GM19238 (cell line): Measurements from ENCODE around the gene MX2.

Experiments used
- DNase-seq: peaks from one replicate; pipeline ENCODE4 v3.0.0; 2011; ENCODE audit warnings: low spot score; ENCODE audit not compliant: insufficient read length

The MX2 gene

DNA sequence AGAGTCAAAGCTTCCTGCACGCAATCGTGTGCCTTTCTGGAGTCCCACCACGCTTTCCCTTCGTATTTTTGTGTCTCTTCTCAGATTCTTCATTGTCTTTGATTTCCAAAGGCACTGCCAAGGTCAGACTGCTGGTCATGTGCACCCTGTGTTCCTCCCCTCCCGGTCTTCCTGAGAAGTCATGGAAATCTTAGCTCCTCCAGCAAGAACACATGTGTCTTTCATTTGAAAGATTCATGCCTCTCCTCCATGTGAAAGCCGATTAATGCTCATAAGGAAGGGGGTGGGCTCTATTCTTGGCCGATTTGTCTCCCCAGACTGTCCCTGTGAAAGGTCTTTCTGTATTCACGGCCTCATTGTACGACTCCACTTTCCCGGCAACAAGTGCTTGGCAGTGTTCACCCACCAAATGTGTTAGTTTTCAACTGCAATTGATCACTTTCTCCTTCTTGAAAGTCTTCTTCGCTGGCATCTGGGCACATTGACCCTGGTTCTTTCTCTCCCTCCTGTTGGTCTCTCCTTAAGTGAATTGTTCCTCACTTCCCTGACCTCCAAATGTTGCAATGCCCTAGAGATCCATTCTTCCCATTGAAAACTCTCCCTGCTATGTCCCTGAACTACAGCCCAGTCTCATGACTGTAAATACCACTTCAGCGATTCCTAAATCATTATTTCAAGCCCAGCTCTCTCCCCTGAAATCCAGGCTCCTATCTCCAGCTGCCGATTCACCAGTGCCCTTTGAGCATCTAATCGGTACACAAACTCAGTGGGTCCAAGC lies 25.4 kb downstream of the MX2 start:
- DNase-seq = no peak

DNA sequence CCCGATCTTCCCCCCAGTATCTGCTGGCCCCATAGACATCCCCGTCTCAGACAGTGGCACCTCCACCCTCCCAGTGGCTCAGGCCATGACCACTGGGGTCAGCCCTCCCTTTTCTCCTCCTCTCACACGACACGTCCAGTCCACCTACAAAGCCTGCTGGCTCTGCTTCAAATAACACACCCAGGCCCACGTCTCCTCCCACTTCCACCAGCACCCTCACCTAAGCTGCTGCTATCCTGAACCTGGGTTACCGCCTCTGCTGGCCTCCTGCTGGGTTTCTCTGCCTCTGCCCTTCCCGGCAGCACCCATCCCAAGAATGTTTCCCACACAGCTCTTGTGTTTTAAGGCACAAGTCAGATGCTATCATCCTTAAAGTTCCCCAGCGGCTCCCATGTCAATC lies 26.0 kb downstream of the MX2 start:
- DNase-seq = no peak

DNA sequence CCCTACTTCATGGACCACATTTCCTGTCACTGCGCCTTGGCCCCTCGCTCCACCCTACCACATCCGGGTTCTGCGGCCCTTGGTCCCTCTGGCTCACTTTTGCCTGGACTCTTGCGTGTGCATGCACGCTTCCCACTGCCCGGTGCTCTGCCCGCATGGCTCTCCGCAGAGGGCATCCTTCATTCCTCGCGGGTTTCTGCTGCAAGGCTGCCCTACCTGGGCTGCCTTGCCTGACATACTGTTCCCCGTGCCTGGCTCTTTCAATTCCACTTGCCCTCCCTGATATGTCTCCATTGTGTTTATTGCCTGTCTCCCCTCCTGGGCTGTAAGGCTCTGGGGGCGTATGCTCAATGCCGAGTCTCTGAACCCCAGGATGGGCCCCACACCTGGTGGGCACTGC lies 26.4 kb downstream of the MX2 start:
- no peak for DNase-seq

DNA sequence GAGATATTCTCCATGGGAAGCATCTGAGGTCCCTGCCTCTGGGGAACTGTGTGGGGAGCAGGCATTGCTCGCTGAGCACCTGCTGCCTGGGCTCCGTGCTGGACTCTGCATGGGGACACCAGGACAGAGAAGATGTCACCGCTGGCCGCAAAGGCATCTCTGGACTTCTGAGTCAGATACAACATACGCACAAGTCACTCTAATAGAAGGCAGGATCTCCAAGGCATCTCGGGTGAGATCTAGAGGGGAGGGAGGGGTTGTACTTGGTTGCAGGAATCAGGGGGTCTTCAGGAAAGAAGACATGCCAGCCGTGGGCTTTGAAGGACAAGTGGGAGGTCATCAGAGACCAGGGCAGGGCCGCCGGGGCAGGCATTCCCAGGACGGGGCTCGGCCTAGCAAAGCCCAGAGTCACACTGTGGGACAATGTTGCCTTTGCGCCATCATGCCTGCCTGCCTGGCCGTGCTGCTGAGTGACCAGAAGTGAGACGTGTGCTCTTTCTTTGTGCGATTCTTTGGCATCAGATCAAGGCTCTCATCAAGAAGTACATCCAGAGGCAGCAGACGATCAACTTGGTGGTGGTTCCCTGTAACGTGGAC lies 28.3 kb downstream of the MX2 start:
- DNase-seq = no peak

DNA sequence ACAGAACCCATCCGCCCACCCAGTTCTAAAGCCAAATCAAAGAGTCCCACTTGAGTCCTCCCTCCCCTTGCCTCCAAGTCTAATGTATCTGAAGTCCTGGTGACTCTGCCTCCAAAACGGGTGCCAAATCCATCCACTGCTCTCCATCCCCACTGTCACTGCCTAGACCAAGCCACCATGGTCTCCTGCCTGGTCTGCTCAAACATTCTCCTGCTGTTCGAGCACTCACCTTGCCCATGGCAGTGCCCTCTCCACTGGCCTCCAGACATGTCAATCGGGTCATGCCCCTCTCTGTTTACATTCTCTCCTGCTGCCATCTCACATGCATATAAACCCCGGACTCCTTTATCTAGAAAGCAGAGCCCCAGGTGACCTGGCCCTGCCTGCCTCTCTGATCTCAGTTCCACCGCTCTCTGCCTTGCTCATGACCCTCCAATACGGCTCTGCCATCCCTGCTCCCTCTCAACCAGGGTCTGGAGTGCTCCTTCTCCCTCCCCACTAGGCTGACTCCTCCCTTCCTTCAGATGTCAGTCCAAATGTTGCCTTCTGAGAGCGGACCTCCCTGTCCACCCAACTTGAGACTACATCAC lies 32.1 kb downstream of the MX2 start:
- no peak for DNase-seq

DNA sequence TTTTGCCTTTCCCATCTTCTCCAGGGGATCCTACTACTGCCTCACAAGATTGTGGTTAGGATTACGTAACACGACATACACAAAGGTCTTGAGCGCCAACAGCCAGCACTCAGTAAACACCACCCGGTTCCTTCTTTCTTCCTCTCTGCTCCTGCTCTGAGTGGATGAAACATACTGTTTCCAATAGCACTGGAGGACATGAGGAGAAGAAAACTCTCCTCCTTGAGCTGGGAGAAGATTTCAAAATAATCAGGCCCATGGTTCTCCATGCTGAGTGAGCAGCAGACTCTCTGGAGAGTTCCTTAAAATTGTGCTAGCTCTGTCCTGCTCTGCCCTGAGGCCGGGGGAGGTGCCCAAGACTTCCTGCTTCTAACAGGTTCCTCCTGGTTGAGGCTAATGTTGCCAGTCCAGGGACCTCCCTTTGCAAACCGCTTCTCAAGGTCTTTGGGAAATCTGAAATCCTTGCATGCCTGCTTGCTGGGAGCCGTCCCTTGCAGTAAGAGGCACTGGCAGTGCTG lies 34.8 kb downstream of the MX2 start:
- DNase-seq = no peak

DNA sequence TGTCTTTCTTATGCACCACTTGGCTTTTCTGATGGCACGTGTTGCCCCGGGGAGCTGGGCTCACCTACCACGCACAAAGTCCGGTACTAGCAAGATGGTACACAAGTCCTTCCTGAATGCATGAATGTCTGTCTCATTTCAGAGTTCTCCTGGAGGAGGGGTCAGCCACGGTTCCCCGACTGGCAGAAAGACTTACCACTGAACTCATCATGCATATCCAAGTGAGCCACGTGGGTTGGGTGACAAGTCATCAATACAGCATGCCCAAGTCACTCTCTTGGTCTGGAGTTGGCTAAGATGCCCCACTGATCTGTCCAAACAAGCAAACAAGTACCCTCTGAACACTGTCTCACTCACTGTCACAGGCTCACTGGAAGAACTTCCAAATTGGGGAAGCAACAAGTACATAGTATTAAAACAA lies 35.7 kb downstream of the MX2 start:
- DNase-seq = no peak

DNA sequence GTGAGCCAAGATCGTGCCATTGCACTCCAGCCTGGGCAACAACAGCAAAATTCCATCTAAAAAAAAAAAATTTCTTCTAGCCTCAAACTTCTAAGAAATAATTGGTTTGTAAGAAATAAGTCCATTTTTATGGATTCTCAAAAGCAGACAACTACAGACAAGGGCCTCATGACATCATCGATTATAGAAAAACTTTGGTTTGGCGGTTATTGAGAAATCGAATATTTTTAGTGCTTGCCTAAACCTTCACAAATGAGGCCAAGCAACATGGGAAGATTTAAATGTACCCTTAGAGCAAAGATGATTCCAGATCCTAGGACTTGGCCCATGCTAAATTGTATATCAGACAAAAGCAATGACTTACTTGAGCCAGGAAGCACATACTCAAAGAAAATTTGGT lies 36.4 kb downstream of the MX2 start:
- DNase-seq = no peak

DNA sequence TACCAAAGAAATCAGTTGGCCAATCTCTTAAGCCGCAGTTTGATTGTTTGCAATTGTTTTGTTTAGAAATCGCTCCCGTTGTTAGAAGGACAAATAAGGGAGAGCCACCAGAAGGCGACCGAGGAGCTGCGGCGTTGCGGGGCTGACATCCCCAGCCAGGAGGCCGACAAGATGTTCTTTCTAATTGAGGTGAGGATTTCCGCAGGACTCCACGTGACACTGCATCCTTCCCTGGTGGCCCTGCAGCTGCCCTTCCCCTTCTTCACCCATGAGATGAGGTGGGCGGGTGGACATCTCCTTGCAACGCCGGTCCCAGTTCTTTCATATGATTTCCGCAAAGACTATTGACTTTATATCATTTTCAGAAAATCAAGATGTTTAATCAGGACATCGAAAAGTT lies 37.0 kb downstream of the MX2 start:
- DNase-seq = no peak

DNA sequence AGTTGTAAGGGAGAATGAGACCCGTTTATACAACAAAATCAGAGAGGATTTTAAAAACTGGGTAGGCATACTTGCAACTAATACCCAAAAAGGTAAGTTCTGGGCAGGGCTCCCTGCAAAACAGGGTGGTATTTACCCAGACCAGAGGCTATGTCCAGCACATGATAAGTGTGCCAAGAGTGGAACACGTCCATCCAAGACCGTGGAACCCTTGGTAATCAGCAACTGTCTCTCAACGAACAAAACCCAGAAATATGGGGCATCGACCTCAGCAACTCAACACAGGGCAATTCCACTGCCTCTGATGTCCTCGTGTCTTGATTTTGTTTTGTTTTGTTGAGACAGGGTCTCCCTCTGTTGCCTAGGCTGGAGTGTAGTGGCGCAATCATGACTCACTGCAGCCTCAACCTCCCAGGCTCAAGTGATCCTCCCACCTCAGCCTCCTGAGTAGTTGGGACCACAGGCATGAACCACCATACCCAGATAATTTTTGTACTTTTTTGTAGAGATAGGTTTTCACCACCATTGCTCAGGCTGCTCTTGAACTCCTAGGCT lies 37.5 kb downstream of the MX2 start:
- no peak for DNase-seq

DNA sequence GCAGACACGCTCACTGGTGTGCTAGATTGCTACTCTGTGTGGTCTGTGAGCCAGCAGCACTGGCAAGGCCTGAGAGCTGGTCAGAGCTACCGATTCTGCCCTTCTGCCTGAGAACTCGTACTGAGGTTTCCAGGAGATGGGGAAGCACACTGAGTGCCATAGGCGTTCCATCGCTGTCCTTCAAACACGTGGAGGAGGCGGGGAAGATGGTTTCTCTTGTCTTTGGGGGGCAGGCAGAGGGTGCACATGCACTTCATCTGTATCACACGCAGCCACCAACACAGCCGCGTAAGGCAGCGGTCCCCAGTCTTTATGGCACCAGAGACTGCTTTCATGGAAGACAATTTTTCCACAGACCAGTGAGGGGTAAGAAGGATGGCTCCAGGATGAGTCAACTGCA lies 40.4 kb downstream of the MX2 start:
- no peak for DNase-seq

DNA sequence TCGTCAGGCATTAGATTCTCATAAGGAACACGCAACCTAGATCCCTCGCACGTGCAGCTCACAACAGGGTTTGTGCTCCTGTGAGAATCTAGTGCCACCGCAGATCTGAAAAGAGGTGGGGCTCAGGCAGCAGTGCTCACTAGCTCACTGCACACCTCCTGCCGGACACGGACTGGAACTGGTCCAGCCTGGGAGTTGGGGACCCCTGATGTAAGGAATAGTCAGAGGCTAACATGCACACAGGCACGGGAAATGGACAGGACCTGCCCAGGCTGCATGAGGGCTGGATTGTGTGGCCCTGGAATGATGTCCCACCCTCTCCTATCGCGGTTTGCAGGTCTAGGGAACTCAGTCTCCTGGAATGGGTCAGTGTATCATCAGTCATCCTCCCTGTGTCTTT lies 41.0 kb downstream of the MX2 start:
- DNase-seq = no peak

DNA sequence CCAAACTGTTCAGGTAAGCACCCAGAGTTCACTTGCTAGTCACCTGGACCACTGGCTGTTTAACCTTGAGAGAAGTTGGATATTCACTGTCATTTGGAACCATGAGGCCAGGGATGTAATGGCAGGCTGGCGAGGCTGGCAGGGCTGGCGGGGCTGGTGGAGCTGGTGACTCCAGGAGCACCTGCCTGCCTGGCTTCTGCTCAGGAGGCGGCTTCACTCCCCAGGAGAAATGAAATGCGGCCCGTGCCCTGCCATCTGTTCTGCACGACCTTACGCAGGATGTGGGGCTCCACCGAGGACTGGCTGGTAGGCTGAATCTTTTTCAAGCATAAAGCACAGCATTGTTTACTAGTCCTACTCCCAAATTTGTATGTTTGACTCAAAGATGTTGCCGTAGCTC lies 41.5 kb downstream of the MX2 start:
- no peak for DNase-seq

DNA sequence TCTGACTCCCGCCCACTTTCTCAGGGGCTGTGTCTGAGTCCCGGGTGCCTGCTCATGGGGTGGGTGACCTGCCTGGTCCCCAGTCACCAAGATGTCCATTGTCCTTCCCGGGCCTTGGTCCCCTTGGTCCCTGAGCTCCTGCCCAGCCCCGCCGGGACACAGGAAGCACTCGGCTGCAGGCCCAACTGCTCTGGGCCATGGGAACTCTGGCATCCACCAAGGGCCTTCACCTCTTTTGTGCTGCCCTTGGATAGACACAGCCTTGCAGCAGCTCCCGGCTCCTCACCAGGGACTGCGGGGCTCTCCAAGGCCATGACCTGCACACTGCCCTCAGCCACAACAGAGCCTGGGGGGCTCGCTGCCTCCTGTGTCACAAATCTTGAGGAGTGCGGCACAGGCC lies 42.1 kb downstream of the MX2 start:
- DNase-seq = no peak

DNA sequence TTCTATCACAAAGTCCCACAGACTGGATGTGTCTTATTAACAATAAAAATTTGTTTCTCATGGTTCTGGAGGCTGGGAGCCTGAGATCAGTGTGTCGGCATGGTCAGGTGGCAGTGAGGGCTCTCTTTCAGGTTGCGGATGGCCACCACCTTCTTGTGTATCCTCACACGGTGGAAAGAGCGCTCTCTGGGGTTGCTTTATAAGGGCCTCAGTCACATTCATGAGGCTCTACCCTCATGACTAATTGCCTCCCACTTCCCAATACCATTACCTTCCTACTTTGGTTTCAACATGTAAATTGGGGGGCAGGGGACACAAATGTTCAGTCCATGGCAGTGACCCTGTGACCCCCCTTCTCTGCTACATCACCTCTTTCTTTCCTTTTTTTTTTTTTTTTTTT lies 43.5 kb downstream of the MX2 start:
- DNase-seq = no peak

DNA sequence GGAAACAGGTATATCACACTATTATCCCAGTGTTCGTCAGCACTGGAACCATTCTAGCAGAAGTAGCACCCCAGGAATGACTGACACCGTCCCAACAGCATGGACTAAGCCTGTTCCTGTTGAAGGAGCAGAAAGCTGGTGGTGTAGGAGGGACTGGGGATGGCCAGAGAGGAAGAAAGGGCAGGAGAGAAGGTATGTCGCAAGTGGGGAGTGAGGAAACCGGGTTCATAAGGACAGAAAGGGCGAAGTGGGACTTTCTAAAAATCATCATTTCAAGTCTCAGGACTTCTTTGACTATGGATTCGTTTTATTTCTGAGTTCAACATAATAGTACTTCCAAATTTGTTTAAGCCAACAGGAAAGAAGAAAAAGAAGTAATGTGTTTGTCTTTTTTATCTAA lies 44.5 kb downstream of the MX2 start:
- DNase-seq = no peak

DNA sequence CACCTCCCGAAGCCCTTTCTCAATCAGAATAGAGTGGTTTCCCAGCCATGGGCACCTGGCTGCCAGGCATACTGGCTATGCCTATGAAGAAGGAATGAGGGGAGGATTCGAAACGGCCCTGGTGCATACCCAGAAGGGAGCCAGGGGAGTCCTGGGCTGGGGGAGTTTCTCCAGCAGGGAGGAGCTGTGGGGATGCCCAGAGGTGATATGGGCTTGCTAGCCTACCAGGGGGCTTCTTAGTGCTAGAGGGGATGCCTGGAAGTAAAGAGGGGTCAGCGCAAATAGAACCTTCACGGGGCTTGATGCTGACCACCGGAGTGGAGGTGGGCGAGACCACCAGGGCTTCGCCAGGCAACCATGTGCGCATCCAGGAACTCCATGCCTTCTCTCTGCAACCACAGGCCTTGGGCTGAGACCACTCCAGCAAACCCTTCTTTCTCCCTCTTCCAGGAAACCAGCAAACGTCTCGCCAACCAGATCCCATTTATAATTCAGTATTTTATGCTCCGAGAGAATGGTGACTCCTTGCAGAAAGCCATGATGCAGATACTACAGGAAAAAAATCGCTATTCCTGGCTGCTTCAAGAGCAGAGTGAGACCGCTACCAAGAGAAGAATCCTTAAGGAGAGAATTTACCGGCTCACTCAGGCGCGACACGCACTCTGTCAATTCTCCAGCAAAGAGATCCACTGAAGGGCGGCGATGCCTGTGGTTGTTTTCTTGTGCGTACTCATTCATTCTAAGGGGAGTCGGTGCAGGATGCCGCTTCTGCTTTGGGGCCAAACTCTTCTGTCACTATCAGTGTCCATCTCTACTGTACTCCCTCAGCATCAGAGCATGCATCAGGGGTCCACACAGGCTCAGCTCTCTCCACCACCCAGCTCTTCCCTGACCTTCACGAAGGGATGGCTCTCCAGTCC lies 46.0 kb downstream of the MX2 start:
- no peak for DNase-seq

DNA sequence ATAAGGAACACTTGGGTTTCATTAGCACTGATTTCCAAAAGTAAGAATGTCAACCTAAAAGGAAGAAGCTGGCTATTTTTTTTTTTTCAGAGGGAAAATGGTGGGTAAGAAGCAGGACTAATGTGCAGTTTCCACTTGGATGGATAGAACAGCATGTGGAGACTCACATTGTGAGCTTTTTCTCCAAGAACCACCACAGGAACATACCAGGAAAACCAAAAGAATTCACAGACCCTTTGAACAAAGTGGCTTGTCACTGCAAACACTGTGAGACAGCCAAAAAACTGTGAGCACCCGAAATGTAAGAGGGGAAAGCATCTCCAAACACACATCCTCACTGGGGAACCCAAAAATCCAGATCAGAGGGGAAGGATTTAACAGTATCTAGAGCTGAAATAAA lies 48.5 kb downstream of the MX2 start:
- DNase-seq = no peak

DNA sequence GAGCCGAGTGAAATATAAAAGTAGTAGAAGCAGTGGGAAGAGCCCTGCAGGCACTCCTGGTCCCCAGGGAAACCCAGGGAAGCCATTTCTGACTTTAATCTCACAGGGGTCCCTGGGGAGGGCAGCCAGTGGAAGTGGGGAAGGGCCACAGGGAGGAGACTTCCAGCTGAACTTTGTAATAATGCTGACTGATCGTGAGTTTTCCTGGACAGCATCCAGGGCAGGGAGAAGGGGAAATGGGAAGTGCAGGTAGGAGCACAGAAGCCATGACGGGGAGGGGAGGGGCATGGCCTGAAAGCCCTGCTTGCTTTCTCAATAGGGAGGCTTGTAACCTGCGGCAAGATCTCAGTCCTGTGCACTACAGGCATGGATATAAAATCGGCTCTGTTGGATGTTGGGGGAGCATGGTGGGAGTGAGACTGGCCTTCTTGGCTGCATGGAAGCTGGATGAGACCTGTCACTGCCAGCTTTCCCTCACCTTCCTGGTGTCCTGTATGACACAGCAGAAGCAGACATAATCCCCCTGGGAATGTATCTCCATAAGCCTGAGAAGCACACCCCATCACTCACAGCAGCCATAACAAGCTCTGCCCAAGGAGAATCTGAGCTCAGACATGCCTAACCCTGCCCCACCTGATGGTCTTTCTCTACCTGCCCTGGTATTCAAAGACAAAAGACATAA lies 49.1 kb downstream of the MX2 start:
- DNase-seq = no peak

DNA sequence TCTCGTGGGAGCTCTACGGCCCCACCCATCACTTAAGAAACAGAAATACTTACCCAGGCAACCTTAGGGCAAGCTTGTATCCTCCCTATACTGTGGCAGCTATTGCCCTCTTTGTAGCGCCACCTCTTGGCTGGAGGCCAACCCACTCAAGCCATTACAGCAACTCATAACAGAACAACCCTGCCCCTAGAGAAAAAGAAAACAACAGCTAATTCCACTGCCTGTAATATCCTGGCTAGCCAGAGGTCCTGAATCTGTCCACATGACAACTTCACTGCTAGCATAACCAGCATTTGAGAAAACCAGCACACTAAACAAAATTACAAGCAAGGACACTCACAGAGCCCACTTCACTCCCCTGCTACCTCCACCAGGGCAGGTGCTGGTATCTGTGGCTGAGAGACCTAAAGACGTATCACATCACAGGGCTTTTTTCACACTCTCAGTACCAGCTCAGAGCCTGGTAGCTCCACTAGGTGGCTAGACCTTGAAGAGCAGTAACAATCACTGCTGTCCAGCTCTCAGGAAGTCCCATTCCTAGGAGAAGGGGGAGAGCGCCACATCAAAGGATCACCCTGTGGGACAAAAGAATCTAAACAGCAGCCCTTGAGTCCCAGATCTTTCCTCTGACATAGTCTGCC lies 49.7 kb downstream of the MX2 start:
- no peak for DNase-seq
